GM10248 (cell line): Measurements from ENCODE around the gene CROCC2.

Experiments used
- CTCF ChIA-PET: fragments of 300-600 bp; sonication (Branson Sonifier 250); formaldehyde crosslinking; extraction: SDS; loops from one replicate; lab custom pipeline; 2021; ENCODE audit warnings: antibody characterized with exemption; lab: Yijun Ruan, JAX
- POLR2A ChIA-PET: fragments of 350-650 bp; sonication (Branson Sonifier 250); formaldehyde crosslinking; extraction: SDS; loops from one replicate; lab custom pipeline; 2020; ENCODE audit warnings: antibody characterized with exemption; lab: Yijun Ruan, JAX
- DNase-seq: peaks from one replicate; pipeline ENCODE4 v3.0.0; 2012; ENCODE audit errors: extremely low spot score
- CTCF ChIP-seq: IDR thresholded peaks from 2 replicates; pipeline ENCODE4 v1.5.1; 2012; ENCODE audit warnings: mild to moderate bottlenecking, low read depth; ENCODE audit errors: extremely low read depth, missing control alignments, control extremely low read depth

The CROCC2 gene

GRCh38 chr2:240960309-240960970, 54.3 kb downstream of the CROCC2 start:
- no peak for DNase-seq
- ChIA-PET CTCF (no interaction called here), POLR2A (no interaction called here)
- TF ChIP-seq CTCF, result no peak

- DNase-seq, result no peak
- POLR2A ChIA-PET, result no interaction called here
- no peak for TF ChIP-seq CTCF
- CTCF ChIA-PET, result no interaction called here
Measured at GRCh38 chr2:240960971-240961876, 55.1 kb downstream of the CROCC2 start.

GRCh38 chr2:240961910-240962299, 55.8 kb downstream of the CROCC2 start:
- POLR2A ChIA-PET, result no interaction called here
- no peak for DNase-seq
- TF ChIP-seq CTCF, result no peak
- CTCF ChIA-PET, result no interaction called here

- TF ChIP-seq CTCF, result no peak
- DNase-seq, result no peak
- POLR2A ChIA-PET, result no interaction called here
- CTCF ChIA-PET, result no interaction called here
Measured at GRCh38 chr2:240962300-240963064, 56.3 kb downstream of the CROCC2 start.

GRCh38 chr2:240963065-240963867, 57.1 kb downstream of the CROCC2 start:
- no peak for TF ChIP-seq CTCF
- DNase-seq, result no peak
- POLR2A ChIA-PET, result no interaction called here
- CTCF ChIA-PET, result no interaction called here
